Measurements from ENCODE around the gene ZNF275.
"Not testable (repeated sequence)": the region's sequence is repeated elsewhere in the genome, so short reads cannot be mapped to it uniquely, and the experiment has no call there.

Gene ZNF275

GRCh38 chrX:153361781-153362397, 27.9 kb downstream of the ZNF275 start:
- DNase-seq, result peak; percentile 80

GRCh38 chrX:153365670-153366069, 31.7 kb downstream of the ZNF275 start:
- DNase-seq, result no peak

- DNase-seq, result no peak
These were observed 32.2 kb downstream of the ZNF275 start for GRCh38 chrX:153366119-153366518.

- no peak for DNase-seq
These were observed 33.1 kb downstream of the ZNF275 start for GRCh38 chrX:153366878-153367538.

GRCh38 chrX:153370293-153371055, 36.5 kb downstream of the ZNF275 start:
- no peak for DNase-seq

GRCh38 chrX:153371256-153371655, 37.3 kb downstream of the ZNF275 start:
- no peak for DNase-seq

GRCh38 chrX:153372949-153373348, 39.0 kb downstream of the ZNF275 start:
- no peak for DNase-seq

GRCh38 chrX:153374426-153374825, 40.5 kb downstream of the ZNF275 start:
- DNase-seq, result no peak

GRCh38 chrX:153375571-153375970, 41.6 kb downstream of the ZNF275 start:
- DNase-seq, result no peak

GRCh38 chrX:153377727-153378126, 43.8 kb downstream of the ZNF275 start:
- DNase-seq, result no peak

- no peak for DNase-seq
These were observed 44.7 kb downstream of the ZNF275 start for GRCh38 chrX:153378607-153379006.

- DNase-seq, result no peak
These were observed 45.6 kb downstream of the ZNF275 start for GRCh38 chrX:153379508-153379907.

- no peak for DNase-seq
These were observed 46.1 kb downstream of the ZNF275 start for GRCh38 chrX:153379971-153380581.

GRCh38 chrX:153380691-153381090, 46.7 kb downstream of the ZNF275 start:
- DNase-seq, result no peak

GRCh38 chrX:153381684-153382532, 48.0 kb downstream of the ZNF275 start:
- DNase-seq, result peak; percentile 74

- no peak for DNase-seq
These were observed 48.9 kb downstream of the ZNF275 start for GRCh38 chrX:153382563-153383482.

- DNase-seq, result no peak
These were observed 50.4 kb downstream of the ZNF275 start for GRCh38 chrX:153384390-153384789.

GRCh38 chrX:153384973-153385372, 51.0 kb downstream of the ZNF275 start:
- DNase-seq, result not testable (repeated sequence)

- DNase-seq, result no peak
These were observed 52.1 kb downstream of the ZNF275 start for GRCh38 chrX:153386097-153386496.

- no peak for DNase-seq
These were observed 53.4 kb downstream of the ZNF275 start for GRCh38 chrX:153387345-153387744.

- DNase-seq, result no peak
These were observed 54.2 kb downstream of the ZNF275 start for GRCh38 chrX:153387987-153388721.

Data from NCI-H526 treated with DMSO at 0.1 percent for 48 hours (cell line).